22Rv1 (cell line): ENCODE results near the gene GOLPH3.

Experiments used
- CTCF ChIP-seq: fragments of 450-650 bp; IDR thresholded peaks from 2 replicates; pipeline ENCODE4 v1.5.1; 2017; ENCODE audit warnings: mild to moderate bottlenecking
- ZFX ChIP-seq: fragments of 450-650 bp; IDR thresholded peaks from 2 replicates; pipeline ENCODE4 v1.6.1; 2017; ENCODE audit warnings: antibody characterized with exemption, borderline replicate concordance

GRCh38 chr5:32100230-32100629, 73.9 kb downstream of the GOLPH3 start:
- TF ChIP-seq CTCF (no peak), ZFX (no peak)
